HG03565 (cell line): Measurements from ENCODE around the gene CLTCL1.

ENCODE experiments used
- ATAC-seq: cut with Tn5 transposase; IDR thresholded peaks from one replicate; pipeline ENCODE4 v1.9.1; 2021; ENCODE audit warnings: mild to moderate bottlenecking, moderate library complexity; ENCODE audit not compliant: unreplicated experiment

Gene CLTCL1

DNA sequence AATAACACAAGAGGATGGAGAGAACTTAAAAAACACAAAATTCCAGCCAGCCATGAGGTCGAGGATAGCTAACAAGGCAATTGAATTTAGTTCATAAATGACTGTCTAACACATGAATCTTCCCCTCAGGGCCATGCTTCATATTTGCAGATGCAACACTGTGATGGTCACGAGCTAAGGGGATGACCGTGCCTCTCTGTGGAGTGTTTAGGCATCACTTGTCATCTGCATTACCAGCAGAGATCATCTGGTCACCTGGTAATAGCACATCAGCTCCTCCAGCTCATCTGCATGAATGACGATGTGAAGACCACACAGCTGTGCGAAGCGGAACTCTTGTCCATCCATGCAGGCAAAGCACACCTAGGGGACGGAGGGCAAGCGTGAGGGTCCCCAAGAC lies 92.0 kb downstream of the CLTCL1 start:
- no peak for ATAC-seq

GRCh38 chr22:19197997-19198865 lies 93.3 kb downstream of the CLTCL1 start:
- no peak for ATAC-seq

DNA sequence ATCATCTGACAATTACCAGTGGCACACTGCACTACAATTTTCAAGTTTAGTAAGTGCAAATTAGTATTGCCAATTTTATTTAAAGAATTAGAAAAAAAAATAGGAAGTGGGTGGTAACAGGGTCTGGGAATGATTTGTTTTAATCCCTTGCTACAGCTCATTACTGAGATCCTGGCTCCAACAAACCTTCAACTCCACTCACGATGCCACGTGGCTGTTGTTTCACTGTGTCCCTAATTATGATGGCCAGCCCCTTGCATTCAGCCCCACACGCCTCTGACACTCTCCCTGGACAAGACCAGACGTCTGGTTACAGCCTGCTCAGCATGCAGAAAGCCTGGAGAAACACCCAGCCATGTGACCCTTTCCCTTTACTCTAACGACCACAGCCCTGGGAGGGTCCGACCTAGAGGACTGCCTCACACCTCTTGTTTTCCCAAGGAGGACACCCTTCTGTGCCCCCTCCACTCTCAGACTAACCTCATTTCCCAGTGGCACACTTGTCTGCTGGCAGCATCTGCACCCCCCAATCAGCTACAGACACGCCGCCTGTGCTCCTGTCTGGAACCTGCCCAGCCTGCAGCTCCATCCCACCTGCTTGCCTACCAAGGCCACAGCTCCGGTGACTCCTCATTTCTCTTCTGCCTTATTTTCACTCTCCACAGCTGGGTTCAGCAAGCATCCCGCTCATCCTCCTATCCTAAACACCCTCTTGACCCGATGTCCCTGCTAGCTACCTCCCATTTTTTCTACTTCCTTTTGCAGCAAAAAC lies 94.5 kb downstream of the CLTCL1 start:
- ATAC-seq: no peak

DNA sequence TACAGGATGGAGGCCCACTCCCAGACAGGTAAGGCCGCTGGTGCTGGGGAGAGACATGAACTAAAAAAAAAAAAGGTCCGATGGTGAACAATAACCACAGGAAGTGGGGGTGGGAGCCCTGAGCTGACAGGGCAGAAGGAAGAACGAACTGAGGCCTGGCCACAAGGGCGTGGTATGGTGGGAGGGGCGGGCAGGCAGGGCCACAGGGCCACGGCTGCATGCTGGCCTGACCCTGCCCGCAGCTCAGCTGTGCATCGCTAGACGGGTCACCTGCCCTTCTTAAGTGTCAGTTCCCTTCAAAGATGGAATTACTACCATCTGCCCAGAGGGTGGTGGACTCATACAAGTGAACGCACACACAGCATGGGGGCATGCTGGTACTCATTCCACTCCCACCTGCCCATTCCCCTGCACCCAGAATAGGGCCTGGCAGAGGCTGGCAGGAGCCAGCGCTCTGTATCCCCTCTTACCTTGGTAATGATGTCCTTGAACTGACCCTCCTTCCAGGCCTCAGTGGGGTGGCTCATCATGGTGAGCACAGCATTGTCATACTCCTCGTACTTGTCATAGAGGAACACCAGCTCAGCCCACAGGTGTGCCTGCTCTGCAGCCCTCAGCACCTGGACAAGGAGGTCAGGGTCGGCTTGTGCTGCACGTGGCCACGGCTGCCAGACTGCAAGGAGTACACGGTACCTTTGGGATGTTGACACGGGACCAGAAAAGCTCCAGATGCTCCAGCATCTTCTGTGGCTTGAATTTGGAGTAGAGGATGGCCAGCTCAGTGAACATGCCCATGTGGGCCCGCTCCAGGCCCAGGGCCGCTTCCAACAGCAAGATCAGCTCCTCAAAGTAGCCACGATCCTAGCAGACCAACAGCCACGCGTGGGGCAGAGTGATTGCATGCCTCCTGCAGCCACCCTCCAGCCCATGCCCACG lies 95.5 kb downstream of the CLTCL1 start:
- ATAC-seq: no peak

- no peak for ATAC-seq
These were observed 96.6 kb downstream of the CLTCL1 start for GRCh38 chr22:19194766-19195536.

DNA sequence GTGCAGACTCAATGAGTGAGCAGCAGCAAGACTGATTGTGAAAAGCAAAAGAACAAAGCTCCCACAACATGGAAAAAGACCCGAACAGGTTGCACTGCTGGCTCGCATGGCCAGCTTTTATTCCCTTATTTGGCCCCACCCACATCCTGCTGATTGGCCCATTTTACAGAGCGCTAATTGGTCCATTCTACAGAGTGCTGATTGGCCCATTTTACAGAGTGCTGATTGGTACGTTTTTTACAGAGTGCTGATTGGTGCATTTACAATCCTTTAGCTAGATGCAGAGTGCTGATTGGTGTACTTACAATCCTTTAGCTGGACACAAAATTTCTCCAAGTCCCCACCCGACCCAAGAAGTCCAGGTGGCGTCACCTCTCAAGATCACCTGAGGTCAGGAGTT lies 97.6 kb downstream of the CLTCL1 start:
- no peak for ATAC-seq

GRCh38 chr22:19187716-19188563 lies 103.6 kb downstream of the CLTCL1 start:
- no peak for ATAC-seq

DNA sequence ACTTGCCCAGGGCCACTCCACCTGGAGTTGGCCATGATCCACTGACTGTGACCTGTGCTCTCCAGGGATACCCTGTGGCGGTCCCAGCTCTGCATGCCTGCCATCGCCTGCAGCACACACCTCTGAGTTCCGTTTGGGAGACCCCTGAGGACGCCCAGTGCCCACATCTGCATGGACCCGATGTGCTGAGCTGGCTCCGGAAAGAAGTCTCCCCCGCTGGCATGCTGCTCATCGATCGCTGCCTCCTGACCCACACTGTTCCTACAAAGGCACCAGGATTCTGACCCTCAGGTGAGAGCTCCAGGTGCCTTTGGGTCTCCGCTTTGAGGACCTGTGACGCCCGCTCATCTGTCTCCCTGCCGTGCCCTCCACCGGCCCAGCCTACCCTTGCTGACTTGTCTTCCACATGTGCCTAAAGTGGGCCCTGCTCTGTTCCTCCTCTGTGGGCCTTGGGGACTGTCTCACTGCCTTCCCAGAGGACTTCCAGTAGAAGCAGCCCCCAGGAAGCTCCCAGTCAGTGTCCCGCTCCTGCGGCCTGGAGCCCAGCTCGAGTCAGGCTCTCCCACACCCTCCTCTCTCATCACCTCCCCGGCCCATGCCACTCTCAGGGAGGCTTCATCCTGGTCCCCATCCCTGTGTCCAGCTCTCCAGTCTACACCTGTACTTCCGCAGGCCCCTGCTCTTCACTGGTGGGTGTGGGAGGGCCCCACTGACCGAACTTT lies 107.1 kb downstream of the CLTCL1 start:
- no peak for ATAC-seq

- ATAC-seq: no peak
These were observed 108.3 kb downstream of the CLTCL1 start for GRCh38 chr22:19183216-19183615.

DNA sequence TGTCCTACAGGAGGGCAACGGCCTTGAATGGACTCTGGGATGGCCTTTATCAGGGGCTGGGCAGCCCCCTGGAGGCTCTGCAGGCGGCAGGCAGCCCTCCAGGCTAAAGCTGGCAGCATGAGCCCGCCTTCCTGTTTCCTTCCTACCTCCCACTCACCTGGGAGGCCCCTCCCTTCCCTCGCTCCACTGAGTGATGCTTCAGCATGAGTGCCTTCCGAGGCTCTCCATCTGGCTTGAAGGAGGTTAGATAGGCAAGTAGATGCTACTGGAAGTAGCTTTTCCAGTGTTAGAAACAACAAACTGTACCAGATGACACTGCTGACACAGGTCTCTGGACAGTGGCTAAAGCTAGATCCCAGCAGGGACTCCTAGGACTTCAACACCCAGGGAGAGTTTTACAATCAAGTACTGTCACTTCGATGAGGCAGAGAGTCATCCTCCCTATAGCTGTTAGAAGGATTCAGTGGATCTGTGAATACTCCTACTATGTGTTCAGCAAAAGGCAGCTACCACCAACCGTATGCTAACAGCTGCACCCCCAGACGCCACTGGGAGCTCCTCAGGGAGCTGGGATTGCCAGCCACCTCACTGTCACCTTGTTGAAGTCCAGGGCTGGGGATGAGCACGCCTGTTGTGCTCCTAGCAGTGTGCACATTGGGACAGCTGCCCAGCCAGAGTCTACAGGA lies 108.9 kb downstream of the CLTCL1 start:
- no peak for ATAC-seq

DNA sequence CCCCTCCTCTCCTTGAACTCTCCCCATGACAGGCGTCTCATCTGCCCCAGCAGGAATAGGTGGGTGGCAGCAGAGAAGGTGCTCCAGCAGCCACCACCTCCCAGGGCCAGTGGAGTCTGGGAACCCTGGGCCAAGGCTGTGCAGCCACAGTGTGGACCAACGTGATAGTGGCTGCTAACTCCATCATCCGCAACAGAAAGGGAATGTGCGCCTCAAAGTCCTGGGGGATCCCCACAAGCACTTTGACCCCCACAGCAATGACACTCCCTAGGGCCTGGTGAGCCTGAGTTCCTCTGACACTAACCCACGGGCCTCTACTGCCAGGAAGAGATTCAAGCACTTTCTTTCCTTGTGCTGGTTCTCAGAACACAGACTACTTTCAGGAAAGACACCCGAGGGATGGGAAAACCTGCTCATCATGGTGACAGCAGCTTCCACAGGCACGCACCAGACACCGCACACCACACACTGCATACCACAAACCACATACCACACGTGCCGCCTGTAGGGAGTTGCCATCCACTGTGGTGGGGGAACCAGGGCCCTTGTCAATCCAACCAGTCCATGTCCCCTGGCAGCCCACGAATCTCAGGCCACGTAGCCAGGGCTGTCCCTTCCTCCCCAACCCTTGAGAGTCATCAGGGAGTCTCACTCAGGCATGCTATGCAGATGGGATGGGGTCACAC lies 109.6 kb downstream of the CLTCL1 start:
- ATAC-seq: no peak

- no peak for ATAC-seq
These were observed 110.6 kb downstream of the CLTCL1 start for GRCh38 chr22:19180740-19181410.

- no peak for ATAC-seq
These were observed 111.3 kb downstream of the CLTCL1 start for GRCh38 chr22:19180234-19180633.

DNA sequence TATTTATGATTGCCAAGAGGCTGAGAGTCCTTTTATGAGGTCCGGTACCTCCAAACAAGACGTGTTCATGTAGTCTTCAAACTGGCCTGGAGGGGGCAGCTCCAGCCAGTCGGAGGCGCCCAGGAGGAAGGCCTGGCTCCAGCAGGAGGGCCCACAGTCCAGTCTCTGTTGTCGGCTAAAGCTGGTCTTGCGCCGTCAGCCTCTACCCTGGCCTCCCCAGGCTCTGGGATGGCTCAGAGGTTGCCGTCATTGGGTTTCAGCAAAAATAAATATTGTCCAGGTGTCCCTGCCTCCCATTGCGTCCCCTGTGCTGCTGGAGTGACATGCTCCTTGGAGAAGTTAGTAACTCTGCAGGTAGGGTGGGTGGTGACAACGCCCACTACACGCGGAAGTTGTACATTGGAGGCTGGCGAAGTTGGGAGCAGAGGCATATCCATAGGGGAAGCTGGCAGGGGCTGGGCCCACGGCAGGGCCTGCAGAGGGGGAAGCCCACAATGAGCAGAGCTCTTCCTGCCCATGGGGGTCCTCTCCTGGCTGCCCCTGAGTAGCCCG lies 111.9 kb downstream of the CLTCL1 start:
- ATAC-seq: no peak

DNA sequence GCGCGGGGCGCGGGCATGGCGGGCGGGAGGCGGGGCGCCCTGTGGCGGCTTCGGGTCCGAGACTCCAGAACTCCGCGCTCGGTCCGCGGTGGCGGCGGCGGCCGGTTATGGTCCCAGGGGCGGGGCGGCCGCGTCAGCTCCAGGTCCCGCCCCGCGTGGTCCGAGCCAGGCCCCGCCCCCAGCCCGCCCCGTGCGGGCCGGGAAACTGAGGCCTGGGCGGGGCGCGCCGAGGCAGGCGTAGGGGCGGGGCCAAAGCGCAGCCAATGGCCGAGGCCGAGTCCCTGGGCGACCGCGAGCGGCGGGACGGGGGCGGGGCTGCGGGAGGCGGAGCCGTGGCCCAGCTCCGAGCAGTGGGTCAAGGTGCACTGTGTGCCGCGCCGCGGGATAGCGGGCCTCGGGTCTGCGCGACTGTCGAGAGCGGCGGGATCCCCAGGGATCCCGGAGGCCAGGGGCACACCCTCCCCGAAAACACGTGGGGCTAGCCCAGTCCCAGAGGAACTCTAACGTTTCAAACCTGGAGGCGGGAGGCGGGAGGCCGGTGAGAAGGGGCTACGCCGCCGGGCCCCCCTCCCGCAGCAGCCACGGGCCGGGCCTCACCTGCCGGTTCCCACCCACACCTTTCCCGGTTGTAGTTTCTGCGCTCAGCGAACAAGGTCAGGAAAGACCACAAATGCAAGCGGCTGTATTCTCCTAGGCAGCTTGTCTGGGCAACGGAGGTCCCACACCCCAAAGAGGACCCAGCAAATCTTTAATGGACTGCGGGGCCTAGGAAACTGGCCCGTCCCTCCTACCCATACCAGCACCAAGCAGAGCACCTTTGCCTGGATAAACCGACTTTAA lies 112.6 kb downstream of the CLTCL1 start, which contains the start of gene SLC25A1:
TSS of gene SLC25A1 (minus strand) at position 80 of the 840 bp plus-strand sequence. CDS start at position 17, 63 bp downstream.
- ATAC-seq: peak; percentile 49
